ENCODE results near the gene OSBPL5.

Gene OSBPL5

GRCh38 chr11:3103076-3103475, 62.0 kb downstream of the OSBPL5 start:
- no peak for DNase-seq (ENCODE audit: low spot score)

GRCh38 chr11:3102641-3102921, 62.5 kb downstream of the OSBPL5 start:
- no peak for DNase-seq (ENCODE audit: low spot score)

GRCh38 chr11:3101921-3102640, 63.0 kb downstream of the OSBPL5 start:
- no peak for DNase-seq (ENCODE audit: low spot score)

DNA sequence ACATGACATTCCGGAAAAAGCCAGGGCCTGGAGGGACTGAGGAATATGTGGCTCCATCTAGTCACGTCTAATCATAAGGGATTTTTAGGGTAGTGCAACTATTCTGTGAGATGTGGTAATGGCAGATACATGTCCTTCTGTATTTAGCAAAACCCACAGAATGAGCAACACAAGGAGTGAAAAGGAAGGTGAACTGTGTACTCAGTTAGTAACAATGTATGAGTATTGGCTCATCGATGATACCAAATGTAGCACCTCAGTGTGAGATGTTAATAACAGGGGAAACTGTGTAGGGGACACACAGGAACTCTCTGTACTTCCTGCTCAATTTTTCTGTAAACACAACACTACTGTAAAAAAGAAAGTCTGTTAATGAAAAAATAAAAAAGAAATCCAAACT, 65.9 kb downstream of the OSBPL5 start:
- no peak for DNase-seq (ENCODE audit: low spot score)

GRCh38 chr11:3096909-3097530, 68.1 kb downstream of the OSBPL5 start:
- DNase-seq (ENCODE audit: low spot score), result no peak

DNA sequence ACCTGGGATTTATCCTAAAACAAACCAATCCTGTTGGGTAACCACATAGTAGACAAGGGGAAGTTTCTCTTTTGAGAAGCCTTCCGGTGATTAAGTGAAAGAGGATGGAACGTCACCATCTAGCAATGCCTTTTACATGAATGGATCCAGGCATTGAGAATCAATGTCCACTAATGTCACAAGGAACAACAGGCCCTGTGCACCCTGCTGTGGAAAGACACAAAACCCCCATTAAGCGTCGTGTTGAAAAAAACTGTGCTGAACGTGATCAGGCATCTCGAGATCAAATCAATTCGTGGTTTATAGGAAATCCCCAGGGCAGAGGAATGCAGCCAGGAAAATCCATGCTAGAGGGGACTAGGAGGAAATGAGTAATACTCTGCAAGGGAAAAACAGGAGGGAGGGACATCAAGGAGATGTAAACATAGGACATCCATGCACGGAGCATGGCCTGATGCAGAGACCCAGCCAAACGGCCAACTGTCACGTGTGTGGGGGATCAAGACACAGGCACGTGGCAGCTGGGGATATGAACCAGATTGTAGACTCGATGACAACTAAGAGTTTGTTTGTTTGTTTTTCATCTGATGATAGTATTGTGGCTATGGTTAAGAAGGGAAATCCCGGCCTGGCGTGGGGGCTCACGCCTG, 69.3 kb downstream of the OSBPL5 start:
- no peak for DNase-seq (ENCODE audit: low spot score)

DNA sequence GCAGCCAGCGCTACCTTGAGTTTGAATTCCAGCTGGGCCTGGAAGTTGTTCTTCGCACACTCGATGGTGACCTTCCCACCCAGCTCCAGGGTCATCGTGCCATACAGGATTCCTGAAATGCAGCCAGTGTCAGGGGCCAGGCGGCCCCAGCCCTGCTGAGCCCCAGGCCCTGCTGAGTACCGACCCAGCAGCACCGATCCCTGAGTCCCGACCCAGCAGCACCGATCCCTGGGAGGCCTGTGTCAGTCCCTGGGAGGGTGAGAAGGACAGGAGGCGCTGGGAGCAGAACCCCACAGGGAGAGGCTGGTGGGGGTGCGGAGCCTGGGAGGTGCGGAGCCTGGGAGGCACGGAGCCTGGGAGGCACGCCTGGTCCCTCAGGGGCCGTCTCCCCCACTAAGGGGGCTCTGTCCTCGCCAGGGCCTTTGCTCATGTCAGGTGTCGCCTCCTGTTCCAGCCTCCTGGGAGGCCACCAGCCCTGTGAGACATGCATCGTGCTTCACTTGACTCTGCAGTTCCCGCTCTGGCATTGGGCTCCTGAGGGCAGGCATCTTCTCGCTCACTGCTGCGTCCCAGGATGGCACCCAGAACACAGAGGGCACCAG, 70.8 kb downstream of the OSBPL5 start:
- DNase-seq (ENCODE audit: low spot score), result no peak

DNA sequence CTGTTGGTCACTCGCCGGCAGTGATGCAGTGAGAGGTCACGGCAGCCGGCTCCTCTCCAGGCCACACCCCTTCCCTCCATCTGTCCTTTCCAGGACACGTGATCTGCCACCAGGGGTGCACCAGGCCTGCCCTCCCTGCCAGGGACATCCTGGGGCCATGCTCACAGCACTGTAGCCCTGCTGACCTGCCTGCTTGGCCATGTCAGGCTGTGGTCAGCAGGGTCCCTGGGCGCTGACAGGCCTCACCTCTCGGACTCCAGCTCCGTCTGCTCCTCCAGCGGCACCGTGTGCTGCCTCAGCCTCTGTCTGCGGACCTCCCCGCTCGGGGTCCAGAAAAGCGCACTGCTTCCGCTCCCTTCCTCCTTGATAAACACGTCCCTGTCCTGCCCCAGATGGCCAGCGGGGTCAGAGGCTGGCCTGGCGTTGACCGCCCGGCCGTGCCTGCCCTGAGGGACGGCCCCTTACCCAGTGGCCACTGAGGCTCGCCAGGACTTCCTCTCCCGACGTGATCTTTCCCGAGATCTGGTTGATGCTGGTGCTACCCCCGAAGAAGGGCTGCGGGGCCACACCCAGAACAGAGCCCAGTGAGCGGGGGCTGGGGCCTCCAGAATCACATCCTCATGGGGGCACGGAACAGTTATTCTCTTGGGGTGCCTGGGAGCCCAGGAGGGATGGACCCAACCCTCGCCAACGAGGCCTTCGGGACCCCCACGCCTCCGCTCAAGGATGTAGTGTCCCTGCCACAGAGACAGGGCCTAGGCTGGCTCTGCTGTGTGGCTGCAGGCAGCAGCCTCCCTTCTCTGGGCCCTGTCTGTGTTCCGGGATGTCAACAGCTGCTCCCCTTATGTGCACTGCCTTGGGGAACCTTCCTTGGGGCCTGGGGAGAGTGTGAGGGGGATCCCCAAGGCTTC, 71.6 kb downstream of the OSBPL5 start:
- peak; percentile 26 for DNase-seq (ENCODE audit: low spot score)

DNA sequence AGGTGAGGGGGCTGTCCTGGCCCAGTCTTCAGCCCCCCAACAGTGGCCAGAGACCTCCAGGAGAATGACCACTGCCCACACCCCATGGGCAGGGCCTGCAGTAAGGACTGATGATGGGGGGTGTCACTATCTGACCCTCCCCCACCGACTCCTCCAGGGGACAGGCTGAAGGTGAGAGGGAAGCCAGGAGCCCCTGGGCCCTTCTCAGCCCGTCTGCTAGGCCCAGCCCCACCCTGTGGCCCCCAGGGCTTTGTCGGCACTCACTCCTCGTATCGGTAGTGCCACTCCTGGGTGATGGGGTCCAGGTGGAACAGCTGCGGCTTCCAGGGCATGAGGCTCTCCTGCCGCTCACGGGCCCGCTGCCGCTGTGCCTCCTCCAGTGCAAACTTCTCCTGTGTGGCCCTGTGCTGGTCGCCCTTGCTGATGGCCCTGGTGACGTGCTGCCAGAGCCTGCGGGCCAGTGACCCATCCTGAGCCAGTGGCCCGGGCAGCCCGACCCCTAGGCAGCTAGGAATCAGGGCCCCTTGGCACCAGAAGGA, 72.4 kb downstream of the OSBPL5 start:
- DNase-seq (ENCODE audit: low spot score), result no peak

DNA sequence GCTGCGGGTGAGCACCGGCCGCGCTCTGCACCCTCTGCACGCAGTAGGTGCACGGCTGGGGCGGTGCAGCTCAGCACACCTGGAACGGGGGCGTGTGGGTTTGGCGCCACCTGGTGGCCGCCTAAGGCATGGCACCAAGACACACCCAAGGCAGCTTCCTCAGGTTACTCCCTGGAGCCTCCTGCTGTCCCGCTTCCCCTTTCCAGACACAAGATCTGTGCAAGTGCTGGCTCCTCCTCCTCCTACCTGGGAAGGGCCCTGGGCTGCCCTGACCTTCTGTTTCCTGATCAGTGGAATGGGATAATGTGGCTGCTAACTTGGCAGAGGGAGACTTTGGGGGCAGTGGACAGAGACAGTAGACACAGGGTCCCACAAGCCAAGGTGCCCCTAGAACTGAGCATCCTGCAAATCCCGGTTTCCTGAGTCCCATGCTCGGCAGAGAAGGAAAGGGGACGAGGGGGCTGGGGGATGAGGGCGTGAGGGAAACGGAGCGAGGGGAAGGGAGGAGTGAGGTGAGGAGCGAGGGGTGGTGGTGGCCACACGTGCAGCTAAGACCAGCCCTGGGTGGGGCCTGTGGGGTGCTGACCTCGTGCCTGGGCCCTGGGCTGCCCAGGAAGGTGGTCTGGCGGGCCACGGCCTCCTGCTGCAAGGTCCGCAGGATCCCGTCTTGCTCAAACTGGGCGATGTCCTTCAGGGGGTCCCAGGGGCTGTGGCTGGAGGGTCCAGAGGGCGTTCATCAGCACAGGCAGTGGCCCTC, 73.1 kb downstream of the OSBPL5 start:
- DNase-seq (ENCODE audit: low spot score), result peak; percentile 65

DNA sequence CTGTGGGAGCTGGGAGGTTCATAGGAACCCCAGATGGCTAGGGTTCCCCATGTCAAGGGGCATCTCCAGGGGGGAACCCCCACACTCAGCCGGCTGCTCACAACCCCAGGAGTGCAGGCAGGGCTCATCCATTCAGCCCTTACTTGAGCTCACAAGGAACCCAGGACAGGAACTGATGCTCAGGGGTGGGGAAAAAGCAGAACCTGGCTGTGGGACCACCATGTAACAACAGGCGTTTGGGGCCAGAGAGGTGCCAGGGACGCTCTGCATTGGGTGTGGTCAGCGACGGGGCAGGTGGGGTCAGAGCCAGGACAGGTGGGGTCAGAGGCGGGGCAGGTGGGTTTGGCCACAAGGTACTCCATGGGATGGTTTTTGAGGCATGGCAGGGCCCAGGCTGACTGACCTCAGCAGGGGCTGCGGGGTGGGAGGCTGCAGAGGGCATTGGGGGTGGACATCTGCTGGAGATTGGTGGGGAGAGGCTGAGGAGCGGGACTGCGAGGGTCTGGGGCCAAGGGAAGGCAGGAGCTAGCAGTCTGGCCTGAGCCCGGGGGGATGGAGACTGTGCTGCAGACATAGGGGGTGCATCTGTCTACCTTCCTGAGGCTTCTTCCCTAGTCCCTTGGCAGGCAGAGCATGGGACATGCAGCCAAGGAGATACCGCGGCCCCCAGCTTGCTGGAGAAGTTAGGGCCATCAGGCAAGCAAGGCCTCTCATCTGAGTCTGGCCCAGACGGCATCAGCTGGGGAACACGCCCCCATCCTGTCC, 73.8 kb downstream of the OSBPL5 start:
- DNase-seq (ENCODE audit: low spot score), result no peak

- DNase-seq (ENCODE audit: low spot score), result no peak
Measured at GRCh38 chr11:3090096-3090901, 74.8 kb downstream of the OSBPL5 start.

GRCh38 chr11:3089236-3090061, 75.7 kb downstream of the OSBPL5 start:
- DNase-seq (ENCODE audit: low spot score), result no peak

- no peak for DNase-seq (ENCODE audit: low spot score)
Measured at GRCh38 chr11:3088806-3089205, 76.3 kb downstream of the OSBPL5 start.

GRCh38 chr11:3087821-3088800, 77.0 kb downstream of the OSBPL5 start:
- DNase-seq (ENCODE audit: low spot score), result no peak

GRCh38 chr11:3087373-3087772, 77.7 kb downstream of the OSBPL5 start:
- no peak for DNase-seq (ENCODE audit: low spot score)

- DNase-seq (ENCODE audit: low spot score), result no peak
Measured at GRCh38 chr11:3086671-3087150, 78.4 kb downstream of the OSBPL5 start.

Measured in SK-N-DZ (cell line).